Uterus (tissue), 2 donors: ENCODE results near the gene MKX.

Experiments
- POLR2A ChIP-seq, 2 donors: fragments of 450-650 bp; IDR thresholded peaks; one replicate each; pipeline ENCODE4 v1.6.1; 2016; ENCODE audit warnings: antibody characterized with exemption in 2 of 2, mild to moderate bottlenecking in 1 of 2, moderate library complexity in 1 of 2
- TF ChIP-seq, protein P1 (sequence below), 4 experiments: fragments of 200-600 bp in 2 of 4; fragments of 450-650 bp in 2 of 4; sonication (generic) in 2 of 4; IDR thresholded peaks; one replicate each; pipeline ENCODE4 v1.5.1; 2016 to 2019; ENCODE audit warnings: antibody characterized with exemption in 4 of 4, mild to moderate bottlenecking in 2 of 4, moderate library complexity in 1 of 4

DNA sequence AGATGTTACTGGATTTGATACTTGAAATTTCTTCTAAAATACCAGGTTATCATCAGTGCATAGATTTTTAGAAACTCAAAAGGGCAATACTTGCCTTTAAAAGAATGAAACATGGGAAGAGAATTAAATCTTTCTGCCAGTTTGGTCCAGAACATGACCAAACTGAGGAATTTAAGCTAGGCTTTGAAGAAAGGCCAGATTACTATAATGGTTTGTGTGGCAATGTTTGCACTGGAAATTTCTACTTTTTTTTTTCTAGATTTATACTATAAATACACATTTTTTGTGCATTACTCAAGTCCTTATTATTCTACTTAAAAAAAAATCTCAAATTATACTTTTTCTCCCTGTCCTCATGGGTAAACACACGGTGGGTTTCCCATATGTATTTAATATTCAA, 9.2 kb downstream of the MKX start:
- TF ChIP-seq, protein P1, sequence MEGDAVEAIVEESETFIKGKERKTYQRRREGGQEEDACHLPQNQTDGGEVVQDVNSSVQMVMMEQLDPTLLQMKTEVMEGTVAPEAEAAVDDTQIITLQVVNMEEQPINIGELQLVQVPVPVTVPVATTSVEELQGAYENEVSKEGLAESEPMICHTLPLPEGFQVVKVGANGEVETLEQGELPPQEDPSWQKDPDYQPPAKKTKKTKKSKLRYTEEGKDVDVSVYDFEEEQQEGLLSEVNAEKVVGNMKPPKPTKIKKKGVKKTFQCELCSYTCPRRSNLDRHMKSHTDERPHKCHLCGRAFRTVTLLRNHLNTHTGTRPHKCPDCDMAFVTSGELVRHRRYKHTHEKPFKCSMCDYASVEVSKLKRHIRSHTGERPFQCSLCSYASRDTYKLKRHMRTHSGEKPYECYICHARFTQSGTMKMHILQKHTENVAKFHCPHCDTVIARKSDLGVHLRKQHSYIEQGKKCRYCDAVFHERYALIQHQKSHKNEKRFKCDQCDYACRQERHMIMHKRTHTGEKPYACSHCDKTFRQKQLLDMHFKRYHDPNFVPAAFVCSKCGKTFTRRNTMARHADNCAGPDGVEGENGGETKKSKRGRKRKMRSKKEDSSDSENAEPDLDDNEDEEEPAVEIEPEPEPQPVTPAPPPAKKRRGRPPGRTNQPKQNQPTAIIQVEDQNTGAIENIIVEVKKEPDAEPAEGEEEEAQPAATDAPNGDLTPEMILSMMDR (IDR thresholded peaks at IDR 0.05): no peak
- TF ChIP-seq POLR2A (IDR thresholded peaks at IDR 0.05): no peak
